HepG2 (cell line): ENCODE measurements around the gene KANSL1L.
A peak's percentile ranks its signal among the peaks of the same experiment; 100 is the strongest.
"Not testable (repeated sequence)": the region's sequence is repeated elsewhere in the genome, so short reads cannot be mapped to it uniquely, and the experiment has no call there.

Experiments used
- ETV5 ChIP-seq: IDR thresholded peaks from 2 replicates; pipeline ENCODE4 v1.6.1; 2018; ENCODE audit warnings: missing biosample characterization, missing genetic modification reagents, inconsistent platforms, borderline replicate concordance
- FOSL2 ChIP-seq: sonication (generic); formaldehyde crosslinking; IDR thresholded peaks from 2 replicates; pipeline ENCODE4 v1.4.0; 2020; ENCODE audit warnings: missing genetic modification reagents
- MXI1 ChIP-seq: IDR thresholded peaks from 3 replicates; pipeline ENCODE4 v1.6.1; 2012; ENCODE audit warnings: low read depth, low read length, inconsistent platforms, borderline replicate concordance
- SMARCC2 ChIP-seq: fragments of 450-650 bp; IDR thresholded peaks from 2 replicates; pipeline ENCODE4 v1.6.1; 2017; ENCODE audit warnings: antibody characterized with exemption, mild to moderate bottlenecking
- SMC3 ChIP-seq: IDR thresholded peaks from 2 replicates; pipeline ENCODE4 v1.6.1; 2011; ENCODE audit warnings: low read length, improper control_type of control experiment
- ZNF891 ChIP-seq: sonication (generic); formaldehyde crosslinking; IDR thresholded peaks from 2 replicates; pipeline ENCODE4 v1.5.0; 2020; ENCODE audit warnings: mild to moderate bottlenecking, missing genetic modification reagents
- TF ChIP-seq, protein P1 (sequence below): sonication (generic); formaldehyde crosslinking; IDR thresholded peaks from 2 replicates; pipeline ENCODE4 v1.5.0; 2020; ENCODE audit warnings: mild to moderate bottlenecking, missing genetic modification reagents, borderline replicate concordance
- TF ChIP-seq, protein P2 (sequence below): sonication (generic); formaldehyde crosslinking; IDR thresholded peaks from 2 replicates; pipeline ENCODE4 v1.4.0; 2020; ENCODE audit warnings: mild to moderate bottlenecking, missing genetic modification reagents

DNA sequence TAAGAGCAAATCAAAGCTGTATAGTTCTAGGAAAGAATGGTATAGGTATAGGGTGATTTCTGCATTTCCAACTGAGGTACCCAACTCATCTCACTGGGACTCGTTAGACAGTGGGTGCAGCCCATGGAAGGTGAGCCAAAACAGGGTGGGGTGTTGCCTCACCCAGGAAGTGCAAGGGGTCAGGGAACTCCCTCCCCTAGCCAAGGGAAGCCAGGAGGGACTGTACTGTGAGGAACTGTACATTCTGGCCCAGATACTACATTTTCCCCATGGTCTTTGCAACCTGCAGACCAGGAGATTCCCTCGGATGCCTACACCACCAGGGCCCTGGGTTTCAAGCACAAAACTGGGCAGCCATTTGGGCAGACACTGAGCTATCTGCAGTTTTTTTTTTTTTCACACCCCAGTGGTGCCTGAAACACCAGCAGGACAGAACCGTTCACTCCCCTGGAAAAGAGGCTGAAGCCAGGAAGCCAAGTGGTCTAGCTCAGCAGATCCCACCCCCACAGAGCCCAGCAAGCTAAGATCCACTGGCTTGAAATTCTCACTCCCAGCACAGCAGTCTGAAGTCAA lies 9.9 kb upstream of the KANSL1L start:
- TF ChIP-seq ZNF891 (CRISPR knock-in tag); MXI1; FOSL2; SMARCC2; SMC3: not testable (repeated sequence)
- TF ChIP-seq, protein P1, sequence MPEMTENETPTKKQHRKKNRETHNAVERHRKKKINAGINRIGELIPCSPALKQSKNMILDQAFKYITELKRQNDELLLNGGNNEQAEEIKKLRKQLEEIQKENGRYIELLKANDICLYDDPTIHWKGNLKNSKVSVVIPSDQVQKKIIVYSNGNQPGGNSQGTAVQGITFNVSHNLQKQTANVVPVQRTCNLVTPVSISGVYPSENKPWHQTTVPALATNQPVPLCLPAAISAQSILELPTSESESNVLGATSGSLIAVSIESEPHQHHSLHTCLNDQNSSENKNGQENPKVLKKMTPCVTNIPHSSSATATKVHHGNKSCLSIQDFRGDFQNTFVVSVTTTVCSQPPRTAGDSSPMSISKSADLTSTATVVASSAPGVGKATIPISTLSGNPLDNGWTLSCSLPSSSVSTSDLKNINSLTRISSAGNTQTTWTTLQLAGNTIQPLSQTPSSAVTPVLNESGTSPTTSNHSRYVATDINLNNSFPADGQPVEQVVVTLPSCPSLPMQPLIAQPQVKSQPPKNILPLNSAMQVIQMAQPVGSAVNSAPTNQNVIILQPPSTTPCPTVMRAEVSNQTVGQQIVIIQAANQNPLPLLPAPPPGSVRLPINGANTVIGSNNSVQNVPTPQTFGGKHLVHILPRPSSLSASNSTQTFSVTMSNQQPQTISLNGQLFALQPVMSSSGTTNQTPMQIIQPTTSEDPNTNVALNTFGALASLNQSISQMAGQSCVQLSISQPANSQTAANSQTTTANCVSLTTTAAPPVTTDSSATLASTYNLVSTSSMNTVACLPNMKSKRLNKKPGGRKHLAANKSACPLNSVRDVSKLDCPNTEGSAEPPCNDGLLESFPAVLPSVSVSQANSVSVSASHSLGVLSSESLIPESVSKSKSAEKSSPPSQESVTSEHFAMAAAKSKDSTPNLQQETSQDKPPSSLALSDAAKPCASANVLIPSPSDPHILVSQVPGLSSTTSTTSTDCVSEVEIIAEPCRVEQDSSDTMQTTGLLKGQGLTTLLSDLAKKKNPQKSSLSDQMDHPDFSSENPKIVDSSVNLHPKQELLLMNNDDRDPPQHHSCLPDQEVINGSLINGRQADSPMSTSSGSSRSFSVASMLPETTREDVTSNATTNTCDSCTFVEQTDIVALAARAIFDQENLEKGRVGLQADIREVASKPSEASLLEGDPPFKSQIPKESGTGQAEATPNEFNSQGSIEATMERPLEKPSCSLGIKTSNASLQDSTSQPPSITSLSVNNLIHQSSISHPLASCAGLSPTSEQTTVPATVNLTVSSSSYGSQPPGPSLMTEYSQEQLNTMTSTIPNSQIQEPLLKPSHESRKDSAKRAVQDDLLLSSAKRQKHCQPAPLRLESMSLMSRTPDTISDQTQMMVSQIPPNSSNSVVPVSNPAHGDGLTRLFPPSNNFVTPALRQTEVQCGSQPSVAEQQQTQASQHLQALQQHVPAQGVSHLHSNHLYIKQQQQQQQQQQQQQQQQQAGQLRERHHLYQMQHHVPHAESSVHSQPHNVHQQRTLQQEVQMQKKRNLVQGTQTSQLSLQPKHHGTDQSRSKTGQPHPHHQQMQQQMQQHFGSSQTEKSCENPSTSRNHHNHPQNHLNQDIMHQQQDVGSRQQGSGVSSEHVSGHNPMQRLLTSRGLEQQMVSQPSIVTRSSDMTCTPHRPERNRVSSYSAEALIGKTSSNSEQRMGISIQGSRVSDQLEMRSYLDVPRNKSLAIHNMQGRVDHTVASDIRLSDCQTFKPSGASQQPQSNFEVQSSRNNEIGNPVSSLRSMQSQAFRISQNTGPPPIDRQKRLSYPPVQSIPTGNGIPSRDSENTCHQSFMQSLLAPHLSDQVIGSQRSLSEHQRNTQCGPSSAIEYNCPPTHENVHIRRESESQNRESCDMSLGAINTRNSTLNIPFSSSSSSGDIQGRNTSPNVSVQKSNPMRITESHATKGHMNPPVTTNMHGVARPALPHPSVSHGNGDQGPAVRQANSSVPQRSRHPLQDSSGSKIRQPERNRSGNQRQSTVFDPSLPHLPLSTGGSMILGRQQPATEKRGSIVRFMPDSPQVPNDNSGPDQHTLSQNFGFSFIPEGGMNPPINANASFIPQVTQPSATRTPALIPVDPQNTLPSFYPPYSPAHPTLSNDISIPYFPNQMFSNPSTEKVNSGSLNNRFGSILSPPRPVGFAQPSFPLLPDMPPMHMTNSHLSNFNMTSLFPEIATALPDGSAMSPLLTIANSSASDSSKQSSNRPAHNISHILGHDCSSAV (CRISPR knock-in tag) = not testable (repeated sequence)
- TF ChIP-seq ETV5 = peak; percentile 25; the same call in 1 of the 2 replicates
- TF ChIP-seq, protein P2, sequence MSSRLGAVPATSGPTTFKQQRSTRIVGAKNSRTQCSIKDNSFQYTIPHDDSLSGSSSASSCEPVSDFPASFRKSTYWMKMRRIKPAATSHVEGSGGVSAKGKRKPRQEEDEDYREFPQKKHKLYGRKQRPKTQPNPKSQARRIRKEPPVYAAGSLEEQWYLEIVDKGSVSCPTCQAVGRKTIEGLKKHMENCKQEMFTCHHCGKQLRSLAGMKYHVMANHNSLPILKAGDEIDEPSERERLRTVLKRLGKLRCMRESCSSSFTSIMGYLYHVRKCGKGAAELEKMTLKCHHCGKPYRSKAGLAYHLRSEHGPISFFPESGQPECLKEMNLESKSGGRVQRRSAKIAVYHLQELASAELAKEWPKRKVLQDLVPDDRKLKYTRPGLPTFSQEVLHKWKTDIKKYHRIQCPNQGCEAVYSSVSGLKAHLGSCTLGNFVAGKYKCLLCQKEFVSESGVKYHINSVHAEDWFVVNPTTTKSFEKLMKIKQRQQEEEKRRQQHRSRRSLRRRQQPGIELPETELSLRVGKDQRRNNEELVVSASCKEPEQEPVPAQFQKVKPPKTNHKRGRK (CRISPR knock-in tag) = not testable (repeated sequence)
